Calu3 (cell line): ENCODE measurements around the gene OLFM2. TPM values are rescaled to one million over a fixed set of nuclear protein-coding genes. Genes with fewer than 3 reads are reported as not detected.

ENCODE experiments used
- BruUV-seq: library from RNA; stranded (reverse); fragments of 400-500 nt; replicated peaks from 2 replicates; lab custom pipeline; 2021; lab: Mats Ljungman, UMichigan
- CTCF ChIA-PET: fragments of 300-600 bp; sonication (Branson Sonifier 250); formaldehyde crosslinking; loops from one replicate; lab custom pipeline; 2022; ENCODE audit warnings: antibody characterized with exemption; lab: Charles Lee
- DNase-seq: peaks from one replicate; pipeline ENCODE4 v3.0.0; 2022
- H3K27ac Mint-ChIP-seq: one replicate; pipeline ENCODE4 v1.8.0; 2022; ENCODE audit warnings: mixed read lengths; ENCODE audit not compliant: unreplicated experiment
- H3K27me3 Mint-ChIP-seq: one replicate; pipeline ENCODE4 v1.8.0; 2022; ENCODE audit warnings: mixed read lengths; ENCODE audit not compliant: unreplicated experiment
- H3K36me3 Mint-ChIP-seq: one replicate; pipeline ENCODE4 v1.8.0; 2022; ENCODE audit warnings: mild to moderate bottlenecking, moderate library complexity, mixed read lengths; ENCODE audit not compliant: insufficient read depth, unreplicated experiment
- H3K4me1 Mint-ChIP-seq: one replicate; pipeline ENCODE4 v1.8.0; 2022; ENCODE audit warnings: mild to moderate bottlenecking, low read depth, mixed read lengths; ENCODE audit not compliant: unreplicated experiment
- H3K4me3 Mint-ChIP-seq: one replicate; pipeline ENCODE4 v1.8.0; 2022; ENCODE audit warnings: mild to moderate bottlenecking, low read depth, moderate library complexity, mixed read lengths; ENCODE audit not compliant: unreplicated experiment
- H3K9me3 Mint-ChIP-seq: one replicate; pipeline ENCODE4 v1.8.0; 2022; ENCODE audit warnings: low read depth, mixed read lengths; ENCODE audit not compliant: unreplicated experiment
- CTCF ChIP-seq: fragments of 200-600 bp; IDR thresholded peaks from one replicate; pipeline ENCODE4 v1.8.0; 2022; ENCODE audit warnings: antibody characterized with exemption; ENCODE audit not compliant: unreplicated experiment
- intact Hi-C: fragments of 100-400 bp; cut with micrococcal nuclease; formaldehyde crosslinking; loops from one replicate; pipeline ENCODE4 v1.10.0; 2022; ENCODE audit not compliant: unreplicated experiment
- total RNA-seq: library from RNA; stranded (reverse); gene quantifications from 2 replicates; pipeline ENCODE4 v1.2.3, GENCODE V29; 2022

The OLFM2 gene
- total RNA-seq, 1 experiment from 2014 or later, result 11.2 TPM

GRCh38 chr19:9935506-9936325 is 599 bp downstream of the OLFM2 start:
- Mint-ChIP-seq H3K9me3 (no peaks in the 10 kb centered on the region), H3K27ac (no peak overlapping the region), H3K27me3 (peaks cover 35% of the 10 kb centered on the region), H3K4me1 (peaks cover 5% of the 10 kb centered on the region), H3K36me3 (peaks cover 23% of the 10 kb centered on the region), H3K4me3 (peak overlapping the region; percentile 72)
- DNase-seq, result no peak
- CTCF ChIA-PET, result no interaction called here
- BruUV-seq, result no TSS peak
- TF ChIP-seq CTCF, result no peak
- intact Hi-C loops, result loop anchor here (2.0 to 10.0 kb wide), 2 partner anchors 91 to 449 kb away; partner anchors contain the start of gene TYK2

GRCh38 chr19:9934132-9934950 is 2.0 kb downstream of the OLFM2 start:
- CTCF ChIA-PET, result no interaction called here
- Mint-ChIP-seq H3K27ac (no peak overlapping the region), H3K4me1 (peaks cover 9% of the 10 kb centered on the region), H3K4me3 (no peak overlapping the region), H3K9me3 (no peaks in the 10 kb centered on the region), H3K27me3 (peaks cover 30% of the 10 kb centered on the region), H3K36me3 (peaks cover 25% of the 10 kb centered on the region)
- intact Hi-C loops, result loop anchor here (2.0 to 10.0 kb wide), 2 partner anchors 92 to 450 kb away; partner anchors contain the start of gene TYK2
- DNase-seq, result peak; percentile 79
- no TSS peak for BruUV-seq
- peak; percentile 84 for TF ChIP-seq CTCF

GRCh38 chr19:9932835-9933234 is 3.5 kb downstream of the OLFM2 start:
- Mint-ChIP-seq H3K4me1 (peaks cover 9% of the 10 kb centered on the region), H3K4me3 (no peak overlapping the region), H3K9me3 (no peaks in the 10 kb centered on the region), H3K27me3 (peaks cover 30% of the 10 kb centered on the region), H3K36me3 (peaks cover 25% of the 10 kb centered on the region), H3K27ac (no peak overlapping the region)
- CTCF ChIA-PET, result interaction anchor here (0.7 to 1.0 kb wide), 3 partner anchors 67 to 1330 kb away, joined by 3 to 4 read pairs (median 3); no protein-coding TSS in a partner anchor
- no peak for DNase-seq
- no peak for TF ChIP-seq CTCF
- no TSS peak for BruUV-seq
- intact Hi-C loops, result loop anchor here (10.0 kb wide), 1 partner anchor 452 kb away; the partner anchor contains the start of gene TYK2

- Mint-ChIP-seq H3K4me3 (no peak overlapping the region), H3K4me1 (peaks cover 9% of the 10 kb centered on the region), H3K27me3 (peaks cover 30% of the 10 kb centered on the region), H3K9me3 (no peaks in the 10 kb centered on the region), H3K27ac (no peak overlapping the region), H3K36me3 (peaks cover 19% of the 10 kb centered on the region)
- no peak for TF ChIP-seq CTCF
- no TSS peak for BruUV-seq
- CTCF ChIA-PET, result interaction anchor here (1.3 to 1.9 kb wide), 2 partner anchors 23 to 318 kb away, joined by 6 to 9 read pairs; no protein-coding TSS in a partner anchor
- intact Hi-C loops, result loop anchor here (2.0 to 10.0 kb wide), 2 partner anchors 319 to 453 kb away; partner anchors contain the start of gene TYK2
- DNase-seq, result no peak
Measured at GRCh38 chr19:9931629-9932028, 4.7 kb downstream of the OLFM2 start.
